ENCODE data around the gene ADPRS.

Gene ADPRS

GRCh38 chr1:36088577-36089392 is at the start of gene ADPRS:
ADPRS (plus strand) TSS chr1:36088892; CDS start chr1:36088905, 13 bp downstream.
- DNase-seq (ENCODE audit: low spot score): peak; percentile 91

- no peak for DNase-seq (ENCODE audit: low spot score)
Measured at GRCh38 chr1:36040238-36040637, 48.5 kb upstream of the ADPRS start.

- DNase-seq (ENCODE audit: low spot score): no peak
Measured at GRCh38 chr1:36051821-36052220, 36.9 kb upstream of the ADPRS start.

GRCh38 chr1:36053978-36054377 is 34.7 kb upstream of the ADPRS start:
- no peak for DNase-seq (ENCODE audit: low spot score)

GRCh38 chr1:36055706-36056105 is 33.0 kb upstream of the ADPRS start:
- no peak for DNase-seq (ENCODE audit: low spot score)

- no peak for DNase-seq (ENCODE audit: low spot score)
Measured at GRCh38 chr1:36062315-36062714, 26.4 kb upstream of the ADPRS start.

GRCh38 chr1:36067871-36068270 is 20.8 kb upstream of the ADPRS start:
- no peak for DNase-seq (ENCODE audit: low spot score)

GRCh38 chr1:36068866-36069265 is 19.8 kb upstream of the ADPRS start:
- DNase-seq (ENCODE audit: low spot score): peak; percentile 6

- DNase-seq (ENCODE audit: low spot score): no peak
Measured at GRCh38 chr1:36070349-36070748, 18.3 kb upstream of the ADPRS start.

- no peak for DNase-seq (ENCODE audit: low spot score)
Measured at GRCh38 chr1:36076979-36077573, 11.6 kb upstream of the ADPRS start.

- DNase-seq (ENCODE audit: low spot score): no peak
Measured at GRCh38 chr1:36080236-36080635, 8.5 kb upstream of the ADPRS start.

- DNase-seq (ENCODE audit: low spot score): no peak
Measured at GRCh38 chr1:36080801-36081200, 7.9 kb upstream of the ADPRS start.

- DNase-seq (ENCODE audit: low spot score): no peak
Measured at GRCh38 chr1:36081926-36082485, 6.7 kb upstream of the ADPRS start.

GRCh38 chr1:36083219-36083618 is 5.5 kb upstream of the ADPRS start:
- no peak for DNase-seq (ENCODE audit: low spot score)

- DNase-seq (ENCODE audit: low spot score): no peak
Measured at GRCh38 chr1:36083635-36084496, 4.8 kb upstream of the ADPRS start, which contains the start of gene TEKT2. TEKT2 (plus strand) TSS chr1:36084094; CDS start chr1:36084922, 828 bp downstream.

GRCh38 chr1:36084497-36085115 is 4.1 kb upstream of the ADPRS start:
- DNase-seq (ENCODE audit: low spot score): no peak

- DNase-seq (ENCODE audit: low spot score): no peak
Measured at GRCh38 chr1:36085126-36085525, 3.6 kb upstream of the ADPRS start.

GRCh38 chr1:36085686-36086526 is 2.8 kb upstream of the ADPRS start:
- no peak for DNase-seq (ENCODE audit: low spot score)

- DNase-seq (ENCODE audit: low spot score): no peak
Measured at GRCh38 chr1:36086529-36087232, 2.0 kb upstream of the ADPRS start.
